GM19372 (cell line): Measurements from ENCODE around the gene MAP3K13.

Source experiments
- ATAC-seq: cut with Tn5 transposase; IDR thresholded peaks from one replicate; pipeline ENCODE4 v1.9.1; 2021; ENCODE audit warnings: mild to moderate bottlenecking, low read depth, moderate library complexity; ENCODE audit not compliant: unreplicated experiment

MAP3K13 gene

DNA sequence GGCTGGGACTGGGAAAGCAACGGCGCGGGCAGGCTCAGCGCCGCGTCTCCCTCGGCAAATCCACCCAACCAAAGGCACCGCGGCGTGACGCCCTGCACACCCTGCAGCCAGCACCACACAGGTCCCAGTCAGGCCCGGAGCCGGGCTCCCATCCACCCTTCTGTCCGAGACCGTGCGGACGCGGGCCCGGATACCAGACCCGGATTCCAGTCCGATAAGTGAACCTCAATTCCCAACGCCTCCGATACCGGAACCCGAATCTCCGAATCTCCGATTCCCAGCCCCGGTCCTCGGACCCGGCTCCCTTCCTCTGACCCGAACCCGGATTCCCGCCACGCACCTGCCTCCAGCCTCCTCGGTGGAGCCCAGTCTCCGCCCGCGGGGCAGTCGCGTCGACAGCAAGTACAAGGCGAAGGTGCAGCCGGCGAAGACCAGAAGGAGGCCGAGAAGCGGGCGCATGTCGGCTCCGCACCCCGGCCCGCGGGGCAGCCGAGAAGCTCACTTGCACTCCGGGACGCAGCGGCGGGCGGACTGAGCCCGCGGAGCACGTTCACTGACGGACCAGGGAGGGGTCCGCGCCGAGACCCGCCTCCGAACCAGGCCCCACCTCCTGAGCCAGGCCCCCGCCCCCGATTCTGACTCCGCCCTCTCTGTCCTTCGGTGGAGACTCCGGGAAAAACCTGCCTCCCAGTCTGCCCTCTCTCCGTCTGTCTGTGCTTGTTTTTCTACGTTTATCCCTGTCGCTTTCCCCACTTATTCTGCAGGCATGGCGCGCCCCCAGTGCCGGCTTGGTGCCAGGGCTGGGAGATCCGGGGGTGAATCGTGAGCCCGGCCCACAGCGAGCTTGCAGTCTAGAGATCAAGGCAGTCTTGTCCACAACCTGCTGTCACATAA lies 135.8 kb downstream of the MAP3K13 start, which contains the start of gene TMEM41A:
TSS of gene TMEM41A (minus strand) at position 533 of the 894 bp plus-strand sequence. CDS start at position 459, 74 bp downstream.
- peak; percentile 92 for ATAC-seq

DNA sequence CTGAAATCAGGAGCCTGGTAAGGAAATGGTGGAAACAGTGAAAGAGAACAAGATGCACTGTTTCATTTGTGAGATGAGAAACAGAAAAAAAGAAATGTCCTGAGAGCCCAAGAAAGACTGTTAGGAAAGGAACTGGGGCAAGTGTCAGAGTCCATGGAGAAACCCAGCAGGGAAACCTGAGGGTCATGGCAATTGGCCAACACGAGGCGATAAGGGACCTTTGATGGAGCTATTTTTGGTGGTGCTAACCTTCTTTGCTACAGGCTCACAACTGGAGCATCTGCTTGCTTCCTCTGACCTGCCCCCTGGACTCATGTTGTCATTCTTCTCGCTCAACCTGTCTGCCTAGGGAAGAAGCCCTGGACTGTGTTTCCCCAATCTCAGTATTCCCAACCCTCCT lies 140.1 kb downstream of the MAP3K13 start:
- no peak for ATAC-seq

DNA sequence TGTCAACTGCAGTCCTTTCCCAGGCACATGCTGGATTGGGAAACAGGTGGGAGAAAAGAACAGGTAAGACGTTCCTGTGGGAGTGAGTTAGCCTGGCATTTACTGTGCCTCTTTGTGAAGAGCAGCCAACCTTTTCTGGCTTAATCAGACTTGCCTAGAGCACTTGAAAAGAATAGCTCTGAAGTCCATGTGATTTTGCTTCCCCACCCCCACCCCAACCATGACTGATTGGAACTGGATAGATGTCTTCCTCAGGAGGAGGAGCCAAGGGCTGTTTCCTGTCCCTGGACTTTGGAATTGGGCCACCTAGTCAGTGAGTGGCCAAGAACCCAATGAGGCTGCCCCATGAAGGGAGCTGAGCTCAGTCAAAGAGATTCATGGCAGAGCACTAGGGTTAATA lies 140.6 kb downstream of the MAP3K13 start:
- no peak for ATAC-seq

DNA sequence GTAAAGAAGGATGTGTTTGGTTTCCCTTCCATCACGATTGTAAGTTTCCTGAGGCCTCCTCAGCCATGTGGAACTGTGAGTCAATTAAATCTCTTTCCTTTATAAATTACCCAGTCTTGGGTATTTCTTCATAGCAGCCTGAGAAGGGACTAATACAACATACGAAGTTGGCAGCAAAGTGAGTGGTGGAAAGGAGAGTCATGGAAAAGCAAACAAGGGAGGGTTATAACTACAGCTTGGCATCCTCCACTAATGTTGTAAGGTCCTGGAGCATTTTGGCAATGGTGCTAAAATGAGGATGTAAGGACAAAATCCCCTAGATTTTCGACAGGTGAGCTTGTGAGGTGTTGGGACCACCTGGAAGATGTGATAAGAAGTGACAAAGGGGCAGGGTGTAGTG lies 141.7 kb downstream of the MAP3K13 start:
- no peak for ATAC-seq

DNA sequence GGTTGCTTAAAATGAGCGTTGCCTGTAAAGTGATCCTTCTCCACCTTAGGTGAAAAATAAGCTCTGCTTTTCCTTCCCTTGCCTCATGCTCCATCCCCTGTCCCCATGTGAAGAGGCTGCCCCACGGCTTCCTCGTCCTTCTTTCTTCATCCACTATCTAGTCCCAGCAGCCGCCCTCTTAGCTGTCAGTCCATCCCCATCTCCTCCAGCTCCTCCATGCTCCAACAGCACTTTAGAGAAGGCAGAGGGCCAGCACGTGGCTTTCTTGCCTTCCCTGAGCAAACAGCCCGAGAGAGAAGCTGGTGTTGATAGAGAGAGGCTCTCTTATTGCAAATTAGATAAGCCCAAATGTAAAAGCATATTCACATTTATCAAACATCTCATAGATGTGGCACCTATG lies 144.9 kb downstream of the MAP3K13 start:
- no peak for ATAC-seq

DNA sequence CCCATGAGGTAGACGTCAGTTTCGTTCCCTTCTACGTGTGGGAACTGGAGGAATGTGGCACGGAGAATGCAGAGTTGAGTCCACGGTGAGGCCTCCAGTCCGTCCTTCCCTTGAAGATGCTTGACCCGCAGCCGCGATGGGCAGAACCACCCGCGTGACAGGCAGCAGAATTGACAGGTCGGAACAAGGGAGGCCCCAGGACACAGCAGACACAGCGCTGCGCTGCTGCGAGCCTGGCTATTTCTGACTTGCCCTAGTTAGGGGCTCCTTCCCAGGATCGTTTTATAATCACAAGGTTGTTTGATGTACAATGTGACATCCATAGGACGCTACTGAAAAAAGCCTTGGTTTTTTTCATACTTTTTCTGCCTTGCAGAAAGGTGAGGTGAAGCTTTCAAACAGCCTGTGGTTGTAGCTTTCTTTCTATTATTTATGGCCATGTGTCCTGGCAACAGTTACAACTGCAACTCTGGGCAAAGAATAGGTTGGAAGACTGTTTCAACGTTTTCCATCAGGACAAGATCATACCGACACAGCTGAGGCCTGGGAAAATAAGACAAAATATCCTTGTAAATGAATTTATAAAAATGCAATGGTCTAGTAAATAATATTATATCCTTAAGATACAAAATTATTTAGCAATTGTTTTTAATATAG lies 145.5 kb downstream of the MAP3K13 start:
- ATAC-seq, result no peak

DNA sequence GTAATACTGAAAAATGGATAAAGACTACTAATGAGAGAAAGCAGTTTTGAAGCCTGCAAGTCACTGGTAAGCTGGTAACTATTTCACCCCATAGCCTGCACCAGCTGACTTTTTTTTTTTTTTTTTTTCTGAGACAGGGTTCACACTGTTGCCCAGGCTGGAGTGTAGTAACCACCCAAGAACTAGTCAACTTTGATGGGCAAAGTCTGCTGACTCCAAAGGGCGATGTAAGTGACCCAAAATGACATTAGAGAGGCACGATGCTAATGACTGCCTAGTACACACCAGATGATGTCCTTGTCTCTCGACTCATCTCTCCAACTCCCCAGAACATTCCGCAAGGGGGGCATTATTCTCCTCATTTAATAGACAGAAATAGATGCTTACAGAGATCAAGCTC lies 148.8 kb downstream of the MAP3K13 start:
- ATAC-seq, result no peak

DNA sequence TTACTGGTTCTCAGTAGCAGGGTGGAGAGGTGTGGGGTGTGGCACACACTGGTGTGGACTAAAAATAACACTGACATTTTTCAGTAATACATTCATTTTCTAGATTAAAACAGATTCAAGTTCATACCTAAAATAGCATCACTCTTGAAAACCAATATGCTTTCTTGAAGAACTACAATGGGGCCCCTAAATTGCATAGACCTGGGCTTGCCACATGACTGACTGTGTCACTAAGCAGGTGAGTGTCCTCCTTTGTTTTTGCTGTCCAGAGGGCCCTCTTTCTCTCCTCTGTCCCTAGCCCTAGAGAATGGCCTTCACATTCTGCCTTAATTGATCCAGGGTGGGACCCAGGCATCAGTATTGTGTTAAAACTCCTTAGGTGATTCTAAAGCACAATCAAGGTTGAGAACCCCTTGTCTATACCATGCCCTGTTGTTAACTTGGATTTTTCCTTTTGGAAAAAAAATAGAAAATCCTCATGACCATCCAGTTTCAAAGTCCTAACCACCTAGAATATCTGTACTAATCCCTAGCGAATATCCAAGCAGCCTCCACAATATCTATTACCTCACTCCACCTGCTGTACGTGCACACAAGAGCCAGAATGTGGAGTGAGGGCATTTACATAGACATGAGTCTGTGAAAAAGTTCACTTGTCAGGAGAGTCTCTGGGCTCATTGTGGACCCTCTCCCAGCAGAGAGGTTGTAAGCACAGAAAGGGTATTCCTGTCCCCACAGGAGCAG lies 154.6 kb downstream of the MAP3K13 start:
- no peak for ATAC-seq

DNA sequence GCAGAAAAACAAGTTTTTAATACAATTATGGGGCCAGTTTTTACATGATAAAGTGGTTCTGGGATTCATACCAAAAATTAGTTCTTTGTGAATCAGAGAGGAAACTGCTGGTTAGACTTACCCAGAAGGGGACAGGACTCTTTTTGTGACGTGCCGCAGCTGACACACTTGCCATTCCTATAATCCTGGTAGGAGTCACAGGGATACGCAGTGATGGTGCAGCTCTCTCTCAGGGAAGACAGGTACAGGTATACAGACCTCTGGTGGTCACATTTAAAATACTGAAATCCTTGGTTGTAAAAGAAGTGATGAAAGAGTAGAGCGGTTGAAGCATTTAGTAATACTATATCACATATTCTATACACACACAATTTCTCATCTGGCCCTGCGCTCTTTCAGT lies 156.1 kb downstream of the MAP3K13 start:
- no peak for ATAC-seq

DNA sequence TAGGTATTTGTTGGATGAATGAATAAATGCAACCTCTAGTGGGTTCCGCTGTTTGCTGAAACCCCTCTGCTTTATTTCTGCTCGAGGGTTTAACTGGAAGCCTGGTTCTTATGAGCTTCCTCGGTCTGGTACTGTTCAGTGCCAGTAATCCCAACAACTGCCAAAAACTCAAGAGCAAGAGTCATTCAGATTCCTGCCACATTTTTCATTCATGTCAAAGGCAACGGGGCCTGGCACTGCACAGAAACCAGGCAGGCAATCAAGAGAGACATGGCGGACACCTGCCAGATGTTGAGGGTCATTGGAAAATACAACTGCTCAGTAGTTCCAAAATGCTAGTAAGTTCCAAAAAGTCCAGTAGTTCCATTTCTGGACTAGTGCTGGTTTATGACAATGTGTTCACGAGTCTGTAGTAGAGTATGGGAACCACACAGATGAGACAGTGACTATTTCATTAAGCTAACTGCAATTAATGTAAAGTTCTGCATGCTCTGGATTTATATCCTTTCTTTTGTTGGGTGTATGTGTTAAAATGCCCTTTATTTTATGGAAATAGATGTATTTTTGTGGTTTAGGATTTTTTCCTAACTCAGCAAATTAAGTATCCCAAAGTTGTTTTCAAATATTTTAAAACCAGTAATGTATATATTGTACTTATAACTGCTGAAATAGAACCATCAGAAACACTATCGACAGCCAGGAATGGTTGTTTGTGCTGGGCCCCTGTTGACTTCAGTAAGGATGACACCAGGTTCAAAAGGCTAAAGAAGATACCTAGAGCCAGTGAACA lies 158.6 kb downstream of the MAP3K13 start:
- ATAC-seq, result no peak

DNA sequence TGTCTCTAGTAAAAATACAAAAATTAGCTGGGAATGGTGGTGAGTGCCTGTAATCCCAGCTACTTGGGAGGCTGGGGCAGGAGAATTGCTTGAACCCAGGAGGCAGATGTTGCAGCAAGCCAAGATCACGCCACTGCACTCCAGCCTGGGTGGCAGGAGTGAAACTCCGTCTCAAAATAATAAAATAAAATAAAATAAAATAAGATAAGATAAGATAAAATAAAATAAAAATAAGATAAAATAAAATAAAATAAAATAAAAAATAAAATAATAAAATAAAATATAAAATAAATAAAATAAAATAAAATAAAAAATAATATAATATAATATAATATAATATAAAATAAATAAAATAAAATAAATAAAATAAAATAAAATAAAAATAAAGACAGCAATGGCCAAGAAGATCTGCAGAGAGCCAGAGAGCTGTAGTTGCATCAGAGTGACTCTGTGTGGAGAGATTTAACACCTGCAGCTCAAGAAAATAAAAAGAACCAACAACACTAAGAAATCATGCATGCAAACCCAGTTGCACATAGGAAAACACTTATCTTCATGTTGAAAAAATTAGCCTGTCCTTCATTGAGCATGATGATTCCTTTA lies 163.5 kb downstream of the MAP3K13 start:
- no peak for ATAC-seq

DNA sequence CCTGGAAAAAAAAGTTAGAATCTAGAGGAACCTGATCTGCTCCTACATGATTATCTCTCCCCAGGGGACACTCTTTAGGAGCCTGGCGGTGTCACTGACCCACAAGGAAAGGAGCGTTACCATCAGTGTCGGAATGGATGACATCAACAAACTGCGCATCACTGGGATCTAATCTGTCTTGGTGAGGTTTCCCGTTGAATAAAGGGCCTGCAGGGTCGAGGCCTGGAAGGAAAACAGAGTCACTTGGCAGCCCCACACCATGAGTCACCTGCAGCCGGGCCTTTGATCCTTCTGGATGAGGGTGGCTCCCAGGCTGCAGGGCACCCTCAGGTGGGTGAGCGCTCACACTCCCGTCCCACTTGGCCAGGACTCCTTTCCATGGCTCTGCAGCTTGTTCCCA lies 164.4 kb downstream of the MAP3K13 start:
- ATAC-seq, result no peak

DNA sequence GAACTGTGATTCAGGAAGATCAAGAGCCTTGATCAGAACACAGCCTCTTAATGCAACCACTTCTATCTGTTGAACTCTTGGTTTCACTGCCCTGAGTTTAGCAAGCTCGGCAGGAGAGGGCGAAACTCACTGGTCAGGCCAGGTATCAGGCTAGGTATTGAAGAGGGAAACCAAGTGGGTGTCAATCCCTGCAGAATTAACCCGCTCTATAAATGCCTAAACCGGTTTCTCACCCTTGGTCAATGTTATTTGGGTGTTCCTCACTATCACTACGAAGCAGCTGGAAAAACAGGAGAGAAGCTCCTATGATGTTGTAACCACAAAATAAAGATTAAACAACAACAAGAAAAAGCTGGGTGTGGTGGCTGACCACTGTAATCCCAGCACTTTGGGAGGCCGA lies 165.6 kb downstream of the MAP3K13 start:
- no peak for ATAC-seq

DNA sequence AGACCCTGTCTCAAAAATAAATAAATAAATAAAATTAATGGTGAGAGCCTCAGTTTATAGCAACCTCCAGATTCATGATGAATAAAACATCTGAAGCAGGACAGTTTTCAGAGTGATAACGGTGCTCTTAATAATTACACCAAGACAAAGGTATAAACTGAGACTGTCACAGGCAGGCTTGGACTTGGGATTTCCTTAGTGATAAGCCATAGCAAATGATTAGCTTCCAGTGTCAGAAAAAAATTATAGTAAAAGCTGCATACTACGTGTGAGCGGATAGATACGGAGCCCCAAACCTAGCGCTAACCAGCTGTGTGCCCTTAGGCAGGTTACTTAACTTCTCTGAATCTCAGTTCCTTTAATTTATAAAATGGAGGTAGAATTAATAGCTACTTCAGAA lies 167.9 kb downstream of the MAP3K13 start:
- ATAC-seq, result no peak

DNA sequence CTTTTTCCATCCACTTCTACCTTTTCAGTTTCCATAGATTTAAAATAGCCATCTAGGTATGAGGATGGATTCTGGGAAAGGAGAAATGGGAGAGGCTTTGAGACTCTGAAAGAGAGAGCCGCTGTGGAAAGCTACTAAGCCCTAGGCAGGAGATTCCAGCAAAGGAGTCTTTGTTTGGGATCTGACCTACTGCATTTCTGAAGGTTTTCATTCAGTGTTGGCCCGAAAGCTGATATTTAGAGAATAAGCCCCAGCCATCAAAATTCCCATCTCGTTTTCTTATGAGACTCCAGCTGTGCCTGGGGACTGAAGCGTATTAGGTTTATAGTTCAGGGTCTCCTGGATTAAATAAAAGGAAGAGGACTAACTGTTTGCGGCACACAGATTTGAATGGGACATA lies 170.0 kb downstream of the MAP3K13 start:
- ATAC-seq, result no peak

DNA sequence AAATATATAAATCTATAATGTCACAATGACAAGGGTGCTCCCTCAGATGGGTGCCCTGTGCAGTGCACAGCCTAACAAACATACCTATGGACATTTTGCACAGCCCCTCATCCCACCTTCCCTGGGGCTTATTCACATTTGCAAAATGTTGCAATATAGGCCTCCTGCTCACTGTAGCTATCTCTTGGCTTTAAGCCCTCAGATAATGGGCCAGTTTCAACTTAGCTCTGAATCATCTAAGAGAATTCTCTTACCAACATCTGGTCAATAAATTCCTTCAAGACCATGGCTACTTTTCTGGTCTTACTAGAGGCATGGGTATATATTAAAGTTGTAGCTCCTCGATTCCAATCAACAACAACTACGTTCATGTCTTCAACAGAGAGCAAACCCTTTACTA lies 171.6 kb downstream of the MAP3K13 start:
- no peak for ATAC-seq

DNA sequence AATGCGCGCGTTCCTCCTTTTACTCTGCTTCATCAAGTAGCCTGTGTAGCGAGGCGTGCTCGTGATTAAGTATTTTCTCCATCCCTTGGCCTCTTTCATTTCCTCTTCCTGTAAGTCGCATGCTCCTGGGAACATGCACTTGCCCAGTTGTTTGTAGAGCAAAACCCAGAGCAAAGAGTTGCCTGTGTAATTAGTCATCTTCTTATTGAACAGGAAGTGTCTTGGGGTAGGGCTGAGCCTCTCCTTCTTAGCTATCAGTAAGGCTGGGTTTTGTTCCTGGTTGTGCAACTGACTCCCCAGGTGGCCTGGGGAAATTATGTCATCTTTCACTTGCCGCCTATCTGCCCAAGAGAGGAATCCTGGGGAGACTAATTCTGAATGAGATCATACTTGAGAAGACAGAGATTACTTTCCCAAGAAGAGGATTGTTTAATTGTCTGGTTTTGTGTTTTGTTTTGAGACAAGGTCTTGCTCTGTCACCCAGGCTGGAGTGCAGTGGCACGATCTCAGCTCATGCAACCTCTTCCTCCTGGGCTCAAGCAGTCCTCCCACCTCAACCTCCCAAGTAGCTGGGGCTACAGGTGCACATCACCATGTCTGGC lies 174.5 kb downstream of the MAP3K13 start:
- ATAC-seq, result peak; percentile 96
